ENCODE measurements around the gene TTF2. TPM values are rescaled to one million over a fixed set of nuclear protein-coding genes. Genes with fewer than 3 reads are reported as not detected.

Gene TTF2
- total RNA-seq, 1 experiment from 2014 or later: 31.9 TPM

GRCh38 chr1:117110774-117111173, 50.6 kb downstream of the TTF2 start:
- no peak overlapping the region for H3K4me3 Mint-ChIP-seq (ENCODE audit: unreplicated experiment)
- no peak overlapping the region for H3K27ac Mint-ChIP-seq (ENCODE audit: unreplicated experiment)
- H3K4me1 ChIP-seq: no peaks in the 10 kb centered on the region
- intact Hi-C loops (cut with micrococcal nuclease; ENCODE audit: unreplicated experiment): no loop called here
- no peaks in the 10 kb centered on the region for H3K36me3 ChIP-seq (ENCODE audit: control insufficient read depth, insufficient read depth, low read length)
- BruUV-seq (replicated peaks): no TSS peak
- H3K4me3 ChIP-seq (ENCODE audit: low read depth, low read length): no peak overlapping the region
- ChIA-PET CTCF (no interaction called here), POLR2A (no interaction called here)
- no peaks in the 10 kb centered on the region for H3K27me3 Mint-ChIP-seq (ENCODE audit: insufficient read depth, unreplicated experiment)
- H3K9me3 Mint-ChIP-seq (ENCODE audit: unreplicated experiment): no peaks in the 10 kb centered on the region
- no peak for DNase-seq
- TF ChIP-seq, protein P1, sequence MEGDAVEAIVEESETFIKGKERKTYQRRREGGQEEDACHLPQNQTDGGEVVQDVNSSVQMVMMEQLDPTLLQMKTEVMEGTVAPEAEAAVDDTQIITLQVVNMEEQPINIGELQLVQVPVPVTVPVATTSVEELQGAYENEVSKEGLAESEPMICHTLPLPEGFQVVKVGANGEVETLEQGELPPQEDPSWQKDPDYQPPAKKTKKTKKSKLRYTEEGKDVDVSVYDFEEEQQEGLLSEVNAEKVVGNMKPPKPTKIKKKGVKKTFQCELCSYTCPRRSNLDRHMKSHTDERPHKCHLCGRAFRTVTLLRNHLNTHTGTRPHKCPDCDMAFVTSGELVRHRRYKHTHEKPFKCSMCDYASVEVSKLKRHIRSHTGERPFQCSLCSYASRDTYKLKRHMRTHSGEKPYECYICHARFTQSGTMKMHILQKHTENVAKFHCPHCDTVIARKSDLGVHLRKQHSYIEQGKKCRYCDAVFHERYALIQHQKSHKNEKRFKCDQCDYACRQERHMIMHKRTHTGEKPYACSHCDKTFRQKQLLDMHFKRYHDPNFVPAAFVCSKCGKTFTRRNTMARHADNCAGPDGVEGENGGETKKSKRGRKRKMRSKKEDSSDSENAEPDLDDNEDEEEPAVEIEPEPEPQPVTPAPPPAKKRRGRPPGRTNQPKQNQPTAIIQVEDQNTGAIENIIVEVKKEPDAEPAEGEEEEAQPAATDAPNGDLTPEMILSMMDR (IDR thresholded peaks at IDR 0.05; ENCODE audit: insufficient read depth in 1 of 2, low read depth in 1 of 2, low read length in 1 of 2, severe bottlenecking in 1 of 2, unreplicated experiment in 1 of 2): no peak
- H3K27me3 ChIP-seq (replicated peaks; ENCODE audit: control insufficient read depth, insufficient read depth, low read length): no peaks in the 10 kb centered on the region
- H3K4me1 Mint-ChIP-seq (ENCODE audit: low read depth, unreplicated experiment): no peaks in the 10 kb centered on the region
- peaks cover 16% of the 10 kb centered on the region for H3K36me3 Mint-ChIP-seq (ENCODE audit: insufficient read depth, unreplicated experiment)
- no peaks in the 10 kb centered on the region for H3K9me3 ChIP-seq

GRCh38 chr1:117112047-117112717, 52.1 kb downstream of the TTF2 start:
- no peaks in the 10 kb centered on the region for H3K27me3 Mint-ChIP-seq (ENCODE audit: insufficient read depth, unreplicated experiment)
- no TSS peak for BruUV-seq (replicated peaks)
- TF ChIP-seq, protein P1 (IDR thresholded peaks at IDR 0.05; ENCODE audit: insufficient read depth in 1 of 2, low read depth in 1 of 2, low read length in 1 of 2, severe bottlenecking in 1 of 2, unreplicated experiment in 1 of 2): no peak
- no peaks in the 10 kb centered on the region for H3K36me3 ChIP-seq (ENCODE audit: control insufficient read depth, insufficient read depth, low read length)
- no peak overlapping the region for H3K27ac Mint-ChIP-seq (ENCODE audit: unreplicated experiment)
- no peaks in the 10 kb centered on the region for H3K27me3 ChIP-seq (replicated peaks; ENCODE audit: control insufficient read depth, insufficient read depth, low read length)
- intact Hi-C loops (cut with micrococcal nuclease; ENCODE audit: unreplicated experiment): no loop called here
- H3K4me1 ChIP-seq: no peaks in the 10 kb centered on the region
- POLR2A ChIA-PET: no interaction called here
- no peak overlapping the region for H3K4me3 Mint-ChIP-seq (ENCODE audit: unreplicated experiment)
- no peaks in the 10 kb centered on the region for H3K9me3 ChIP-seq
- DNase-seq: no peak
- CTCF ChIA-PET: no interaction called here
- H3K9me3 Mint-ChIP-seq (ENCODE audit: unreplicated experiment): no peaks in the 10 kb centered on the region
- no peak overlapping the region for H3K4me3 ChIP-seq (ENCODE audit: low read depth, low read length)
- peaks cover 16% of the 10 kb centered on the region for H3K36me3 Mint-ChIP-seq (ENCODE audit: insufficient read depth, unreplicated experiment)
- H3K4me1 Mint-ChIP-seq (ENCODE audit: low read depth, unreplicated experiment): no peaks in the 10 kb centered on the region

GRCh38 chr1:117113199-117113598, 53.1 kb downstream of the TTF2 start:
- POLR2A ChIA-PET: no interaction called here
- TF ChIP-seq, protein P1 (IDR thresholded peaks at IDR 0.05; ENCODE audit: insufficient read depth in 1 of 2, low read depth in 1 of 2, low read length in 1 of 2, severe bottlenecking in 1 of 2, unreplicated experiment in 1 of 2): no peak
- intact Hi-C loops (cut with micrococcal nuclease; ENCODE audit: unreplicated experiment): no loop called here
- no peak for DNase-seq
- BruUV-seq (replicated peaks): no TSS peak
- Histone ChIP-seq H3K4me1 (no peaks in the 10 kb centered on the region), H3K27me3 (replicated peaks; ENCODE audit: control insufficient read depth, insufficient read depth, low read length) (no peaks in the 10 kb centered on the region), H3K36me3 (ENCODE audit: control insufficient read depth, insufficient read depth, low read length) (no peaks in the 10 kb centered on the region), H3K4me3 (ENCODE audit: low read depth, low read length) (no peak overlapping the region), H3K9me3 (no peaks in the 10 kb centered on the region)
- H3K36me3 Mint-ChIP-seq (ENCODE audit: insufficient read depth, unreplicated experiment): peaks cover 16% of the 10 kb centered on the region
- no peak overlapping the region for H3K27ac Mint-ChIP-seq (ENCODE audit: unreplicated experiment)
- H3K27me3 Mint-ChIP-seq (ENCODE audit: insufficient read depth, unreplicated experiment): no peaks in the 10 kb centered on the region
- H3K4me1 Mint-ChIP-seq (ENCODE audit: low read depth, unreplicated experiment): no peaks in the 10 kb centered on the region
- H3K4me3 Mint-ChIP-seq (ENCODE audit: unreplicated experiment): no peak overlapping the region
- CTCF ChIA-PET: no interaction called here
- H3K9me3 Mint-ChIP-seq (ENCODE audit: unreplicated experiment): no peaks in the 10 kb centered on the region

All from Caco-2 (cell line).